Mesenchymal stem cell (in vitro differentiated cells and primary cell): ENCODE results near the gene RAMP1.

Experiments used
- DNase-seq: peaks from one replicate; pipeline ENCODE4 v3.0.0-alpha.2; 2013
- H2AFZ ChIP-seq: one replicate; pipeline ENCODE4 v1.6.1; 2013; ENCODE audit warnings: low read depth, mild to moderate bottlenecking, control low read depth, inconsistent platforms, low read length, moderate library complexity
- H2AK5ac ChIP-seq: 2 replicates; pipeline ENCODE4 v1.6.1; 2013; ENCODE audit warnings: low read length, moderate library complexity, mild to moderate bottlenecking, inconsistent platforms; ENCODE audit not compliant: severe bottlenecking
- H2BK120ac ChIP-seq: one replicate; pipeline ENCODE4 v1.6.1; 2013; ENCODE audit warnings: low read depth, mild to moderate bottlenecking, inconsistent platforms, low read length, moderate library complexity
- H2BK12ac ChIP-seq, 2 experiments: one replicate each; pipeline ENCODE4 v1.6.1; 2013; ENCODE audit warnings: inconsistent platforms in 2 of 2, low read length in 2 of 2, mild to moderate bottlenecking in 2 of 2, moderate library complexity in 2 of 2, control low read depth in 1 of 2
- H2BK15ac ChIP-seq: one replicate; pipeline ENCODE4 v1.6.1; 2013; ENCODE audit warnings: mild to moderate bottlenecking, low read depth, inconsistent platforms; ENCODE audit not compliant: poor library complexity, severe bottlenecking
- H2BK5ac ChIP-seq: 2 replicates; pipeline ENCODE4 v1.6.1; 2013; ENCODE audit warnings: low read depth, mild to moderate bottlenecking, low read length, control low read depth, inconsistent platforms; ENCODE audit not compliant: poor library complexity, severe bottlenecking
- H3K14ac ChIP-seq, 2 experiments: one replicate each; pipeline ENCODE4 v1.6.1; 2013; ENCODE audit warnings: inconsistent platforms in 2 of 2, low read length in 2 of 2, control low read depth in 1 of 2, mild to moderate bottlenecking in 1 of 2, moderate library complexity in 1 of 2
- H3K18ac ChIP-seq, 2 experiments: one replicate each; pipeline ENCODE4 v1.6.1; 2013; ENCODE audit warnings: inconsistent platforms in 2 of 2, low read length in 2 of 2, control low read depth in 1 of 2, low read depth in 1 of 2, mild to moderate bottlenecking in 1 of 2
- H3K23ac ChIP-seq, 2 experiments: one replicate each; pipeline ENCODE4 v1.6.1; 2013; ENCODE audit warnings: inconsistent platforms in 2 of 2, low read length in 2 of 2, mild to moderate bottlenecking in 2 of 2, moderate library complexity in 2 of 2, control low read depth in 1 of 2
- H3K27ac ChIP-seq: 2 replicates; pipeline ENCODE4 v1.5.1; 2013; ENCODE audit warnings: mild to moderate bottlenecking, moderate library complexity, low read length, control low read depth, inconsistent platforms; ENCODE audit not compliant: poor library complexity, severe bottlenecking
- H3K27me3 ChIP-seq, 2 experiments: 2 replicates each; pipeline versions ENCODE4 v1.6.1 to v1.7.0; 2013; ENCODE audit warnings: low read length in 2 of 2, mild to moderate bottlenecking in 2 of 2, moderate library complexity in 2 of 2, control low read depth in 1 of 2, inconsistent platforms in 1 of 2; ENCODE audit not compliant: control insufficient read depth in 1 of 2, insufficient read depth in 1 of 2
- H3K36me3 ChIP-seq, 2 experiments: 2 replicates each; pipeline versions ENCODE4 v1.6.1 to v1.7.0; 2013; ENCODE audit warnings: low read length in 2 of 2, control low read depth in 1 of 2, inconsistent platforms in 1 of 2, low read depth in 1 of 2, mild to moderate bottlenecking in 1 of 2; ENCODE audit not compliant: insufficient read depth in 2 of 2, control insufficient read depth in 1 of 2
- H3K4ac ChIP-seq, 2 experiments: one replicate each; pipeline ENCODE4 v1.6.1; 2013; ENCODE audit warnings: inconsistent platforms in 2 of 2, low read length in 2 of 2, mild to moderate bottlenecking in 2 of 2, moderate library complexity in 2 of 2, control low read depth in 1 of 2, low read depth in 1 of 2
- H3K4me1 ChIP-seq: 2 replicates; pipeline ENCODE4 v1.6.1; 2013; ENCODE audit warnings: low read depth, low read length, control low read depth; ENCODE audit not compliant: control insufficient read depth, insufficient read depth
- H3K4me2 ChIP-seq: 2 replicates; pipeline ENCODE4 v1.6.1; 2013; ENCODE audit warnings: low read length, mild to moderate bottlenecking, inconsistent platforms; ENCODE audit not compliant: poor library complexity, severe bottlenecking
- H3K4me3 ChIP-seq, 2 experiments: 2 replicates each; pipeline versions ENCODE4 v1.5.1 to v1.7.0; 2013; ENCODE audit warnings: low read length in 2 of 2, mild to moderate bottlenecking in 2 of 2, control low read depth in 1 of 2, low read depth in 1 of 2; ENCODE audit not compliant: insufficient read depth in 1 of 2
- H3K79me1 ChIP-seq: replicated peaks from 2 replicates; pipeline ENCODE4 v1.6.1; 2013; ENCODE audit warnings: mild to moderate bottlenecking, control low read depth, low read length, inconsistent platforms; ENCODE audit not compliant: poor library complexity, severe bottlenecking
- H3K9ac ChIP-seq: 2 replicates; pipeline ENCODE4 v1.7.0; 2013; ENCODE audit warnings: mild to moderate bottlenecking, low read length, moderate library complexity
- H3K9me3 ChIP-seq: 2 replicates; pipeline ENCODE4 v1.7.0; 2013; ENCODE audit warnings: mild to moderate bottlenecking, low read length; ENCODE audit not compliant: control insufficient read depth
- H4K8ac ChIP-seq: one replicate; pipeline ENCODE4 v1.6.1; 2013; ENCODE audit warnings: inconsistent platforms, mild to moderate bottlenecking, low read length, moderate library complexity
- H4K91ac ChIP-seq: one replicate; pipeline ENCODE4 v1.6.1; 2013; ENCODE audit warnings: mild to moderate bottlenecking, low read length, inconsistent platforms
- WGBS: methylation state at CpG from one replicate; pipeline ENCODE4 v1.1.7; 2013; ENCODE audit warnings: mixed read lengths; 5-methylcytosine and 5-hydroxymethylcytosine counted together

The RAMP1 gene

GRCh38 chr2:237858294-237859081, 935 bp upstream of the RAMP1 start:
- peaks cover 4 to 70% of the 10 kb centered on the region in 2 experiments for H3K27me3 ChIP-seq
- H3K18ac ChIP-seq = no peak overlapping the region
- H3K27ac ChIP-seq = no peak overlapping the region
- H4K8ac ChIP-seq = no peak overlapping the region
- H2AK5ac ChIP-seq = no peak overlapping the region
- H3K79me1 ChIP-seq = peaks cover 3% of the 10 kb centered on the region
- no peak overlapping the region for H3K14ac ChIP-seq
- no peak overlapping the region for H2BK120ac ChIP-seq
- no peak overlapping the region for H3K4me2 ChIP-seq
- H4K91ac ChIP-seq = no peak overlapping the region
- peaks cover 15% of the 10 kb centered on the region for H3K4me1 ChIP-seq
- H3K36me3 ChIP-seq = no peaks in the 10 kb centered on the region
- no peak overlapping the region for H3K4me3 ChIP-seq
- no peak overlapping the region for H2BK5ac ChIP-seq
- no peaks in the 10 kb centered on the region for H3K9me3 ChIP-seq
- H3K23ac ChIP-seq = no peak overlapping the region
- 48% methylated on average over 14 of the region's 14 CpGs for WGBS
- no peak overlapping the region for H2BK15ac ChIP-seq
- peak; percentile 88 for DNase-seq
- no peak overlapping the region for H3K4ac ChIP-seq
- no peak overlapping the region for H3K9ac ChIP-seq
- H2BK12ac ChIP-seq = no peak overlapping the region
- H2AFZ ChIP-seq = no peak overlapping the region

DNA sequence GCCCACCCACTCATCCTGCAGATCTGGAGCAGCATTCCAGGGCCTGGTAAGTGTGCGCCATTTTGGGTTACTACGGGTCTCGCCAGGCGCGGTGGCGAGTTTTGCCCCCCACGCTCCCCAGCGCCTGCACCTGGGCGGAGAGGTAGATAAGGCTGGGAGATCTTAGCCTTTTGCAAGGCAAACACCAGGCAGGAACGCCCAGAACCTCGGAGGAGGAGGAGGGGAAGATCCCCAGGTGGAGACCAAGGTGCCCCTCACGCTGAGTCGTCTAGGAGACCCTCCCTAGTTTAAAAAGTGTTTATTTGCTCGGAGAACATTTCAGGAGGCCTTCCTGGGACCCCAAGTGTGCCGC, 365 bp upstream of the RAMP1 start:
- Histone ChIP-seq H2AK5ac (no peak overlapping the region), H2BK5ac (no peak overlapping the region), H3K18ac (peak overlapping the region in 1 of 2 experiments; percentile 66), H4K8ac (no peak overlapping the region), H2BK120ac (no peak overlapping the region), H3K14ac (no peak overlapping the region), H3K9ac (no peak overlapping the region), H4K91ac (no peak overlapping the region), H3K4ac (no peak overlapping the region), H2AFZ (no peak overlapping the region), H3K4me1 (peaks cover 20% of the 10 kb centered on the region), H3K4me2 (peak overlapping the region; percentile 84), H3K27me3 (peaks cover 4 to 71% of the 10 kb centered on the region in 2 experiments), H3K4me3 (peak overlapping the region in 1 of 2 experiments; percentile 62), H2BK15ac (no peak overlapping the region), H2BK12ac (no peak overlapping the region), H3K79me1 (peaks cover 3% of the 10 kb centered on the region), H3K9me3 (no peaks in the 10 kb centered on the region), H3K36me3 (no peaks in the 10 kb centered on the region), H3K27ac (no peak overlapping the region), H3K23ac (no peak overlapping the region)
- WGBS = 36% methylated on average over 15 of the region's 15 CpGs
- no peak for DNase-seq

- Histone ChIP-seq H3K4me1 (peaks cover 33% of the 10 kb centered on the region), H3K4me2 (peak overlapping the region; percentile 84), H3K23ac (no peak overlapping the region), H3K4me3 (peak overlapping the region in 1 of 2 experiments; percentile 70), H2BK120ac (no peak overlapping the region), H3K36me3 (no peaks in the 10 kb centered on the region), H4K8ac (no peak overlapping the region), H3K18ac (no peak overlapping the region), H3K14ac (no peak overlapping the region), H3K9me3 (no peaks in the 10 kb centered on the region), H2BK12ac (no peak overlapping the region), H3K79me1 (peaks cover 3% of the 10 kb centered on the region), H2BK15ac (no peak overlapping the region), H2BK5ac (no peak overlapping the region), H4K91ac (no peak overlapping the region), H2AFZ (no peak overlapping the region), H3K27ac (no peak overlapping the region), H3K9ac (no peak overlapping the region), H2AK5ac (no peak overlapping the region), H3K4ac (no peak overlapping the region), H3K27me3 (peaks cover 4 to 74% of the 10 kb centered on the region in 2 experiments)
- WGBS = 70% methylated on average over 22 of the region's 22 CpGs
- no peak for DNase-seq
These were observed 981 bp downstream of the RAMP1 start for GRCh38 chr2:237860273-237860935.

DNA sequence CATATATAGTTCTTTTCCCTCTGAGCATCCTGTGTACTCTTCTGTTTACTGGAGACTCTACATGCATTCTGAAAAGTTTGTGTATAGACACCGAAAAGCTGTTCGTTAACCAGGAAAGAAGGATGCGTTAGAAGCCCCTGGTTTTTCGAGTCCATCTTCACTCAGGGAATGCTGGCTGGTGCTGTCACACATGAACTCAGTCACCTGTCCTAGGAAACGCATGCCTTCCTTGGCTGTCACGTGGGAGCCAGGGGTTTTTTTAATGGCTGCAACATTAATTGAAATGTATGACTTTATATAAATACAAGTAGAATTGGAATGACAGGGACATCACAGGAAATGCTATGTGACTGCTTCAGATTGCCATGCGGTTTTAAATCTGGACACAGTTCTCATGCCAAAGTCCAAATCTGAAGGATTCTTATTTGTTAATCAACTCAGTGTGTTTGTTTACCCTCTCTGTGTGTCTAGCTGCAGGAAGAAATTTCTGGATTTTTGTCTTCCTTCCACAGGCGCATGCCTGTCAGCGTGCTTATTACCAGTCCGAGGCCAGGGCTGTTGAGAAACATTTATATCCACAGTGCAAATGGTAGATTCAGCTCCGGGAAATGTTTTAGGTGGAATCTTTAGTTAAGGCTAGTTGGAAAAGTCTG, 2.6 kb downstream of the RAMP1 start:
- Histone ChIP-seq H2BK15ac (no peak overlapping the region), H4K8ac (no peak overlapping the region), H3K4me1 (peaks cover 41% of the 10 kb centered on the region), H3K27me3 (peaks cover 0 to 64% of the 10 kb centered on the region in 2 experiments), H2BK5ac (no peak overlapping the region), H3K9me3 (no peaks in the 10 kb centered on the region), H3K4ac (no peak overlapping the region), H3K4me3 (no peak overlapping the region), H2BK12ac (no peak overlapping the region), H2BK120ac (no peak overlapping the region), H3K9ac (no peak overlapping the region), H2AFZ (no peak overlapping the region), H3K36me3 (no peaks in the 10 kb centered on the region), H2AK5ac (no peak overlapping the region), H3K18ac (no peak overlapping the region), H3K23ac (no peak overlapping the region), H3K14ac (no peak overlapping the region), H3K4me2 (no peak overlapping the region), H3K79me1 (peaks cover 3% of the 10 kb centered on the region), H4K91ac (no peak overlapping the region), H3K27ac (no peak overlapping the region)
- no peak for DNase-seq
- 89% methylated on average over 11 of the region's 11 CpGs for WGBS
